ENCODE results near the gene RDH5.

- TF ChIP-seq CTCF (IDR thresholded peaks at IDR 0.05): no peak
- TF ChIP-seq POLR2A (IDR thresholded peaks at IDR 0.05): no peak
- TF ChIP-seq POLR2AphosphoS5 (IDR thresholded peaks at IDR 0.05): no peak
- no peak for TF ChIP-seq EP300 (IDR thresholded peaks at IDR 0.05)
Measured at GRCh38 chr12:55718015-55718414, 2.2 kb upstream of the RDH5 start.

Data from suprapubic skin (tissue), 4 donors.